B cell (primary cell): Measurements from ENCODE around the gene ZBTB2.

Source experiments
- CTCF ChIP-seq: fragments of 200-600 bp; IDR thresholded peaks from one replicate; pipeline ENCODE4 v1.8.0; 2022; ENCODE audit warnings: antibody characterized with exemption, mild to moderate bottlenecking
- EZH2 ChIP-seq: IDR thresholded peaks from 2 replicates; pipeline ENCODE4 v1.6.1; 2012; ENCODE audit warnings: borderline replicate concordance, low read depth, mild to moderate bottlenecking, moderate library complexity, low read length; ENCODE audit not compliant: insufficient read depth, poor library complexity, severe bottlenecking

- TF ChIP-seq CTCF, result no peak
- TF ChIP-seq EZH2, result no peak
Measured at GRCh38 chr6:151387175-151387970, 4.0 kb downstream of the ZBTB2 start.
